GM12878 (cell line): Measurements from ENCODE around the gene ROBO4. TPM values are rescaled to one million over a fixed set of nuclear protein-coding genes. Genes with fewer than 3 reads are reported as not detected.

ENCODE experiments used
- ATAC-seq: fragments of 200-7000 bp; cut with Tn5 transposase; 3 replicates; pipeline ENCODE4 v1.9.1; 2020; ENCODE audit warnings: mild to moderate bottlenecking, moderate library complexity
- BruUV-seq: library from RNA; stranded (reverse); fragments of 400-500 nt; replicated peaks from 2 replicates; lab custom pipeline; 2021; lab: Mats Ljungman, UMichigan
- CTCF ChIA-PET: fragments of 300-600 bp; sonication (Branson Sonifier 250); formaldehyde crosslinking; extraction: SDS; loops from one replicate; lab custom pipeline; 2021; ENCODE audit warnings: inconsistent platforms; lab: Yijun Ruan, JAX
- POLR2A ChIA-PET: fragments of 350-600 bp; formaldehyde crosslinking; extraction: SDS; loops from one replicate; lab custom pipeline; 2021; ENCODE audit warnings: inconsistent platforms; lab: Charles Lee
- RAD21 ChIA-PET: fragments of 300-600 bp; sonication (Branson Sonifier 250); formaldehyde crosslinking; loops from one replicate; lab custom pipeline; 2023; ENCODE audit warnings: antibody characterized with exemption; ENCODE audit not compliant: unreplicated experiment; lab: Charles Lee
- SMC1A ChIA-PET: fragments of 300-600 bp; sonication (Branson Sonifier 250); formaldehyde crosslinking; loops from one replicate; lab custom pipeline; 2023; ENCODE audit not compliant: unreplicated experiment, uncharacterized antibody; lab: Charles Lee
- DNase-seq: peaks from one replicate; pipeline ENCODE4 v3.0.0-alpha.2; 2011; ENCODE audit warnings: low read depth, low spot score
- FAIRE-seq: peaks from 3 replicates; lab custom pipeline; 2011; peaks lifted over from hg19 to GRCh38; lab: Jason Lieb, UNC
- H2AFZ ChIP-seq: 2 replicates; pipeline ENCODE4 v1.6.0; 2011; ENCODE audit warnings: low read depth, low read length, control low read depth; ENCODE audit not compliant: control insufficient read depth
- H3K27ac ChIP-seq: 2 replicates; pipeline ENCODE4 v1.5.1; 2011; ENCODE audit warnings: control low read depth; ENCODE audit not compliant: control insufficient read depth, insufficient read depth
- H3K27me3 ChIP-seq, 2 experiments: replicated peaks in 1 of 2; 2 replicates each; pipeline versions ENCODE4 v1.6.0 to v1.6.1; 2011; ENCODE audit warnings: low read length in 1 of 2; ENCODE audit not compliant: control insufficient read depth in 2 of 2, insufficient read depth in 2 of 2
- H3K36me3 ChIP-seq, 2 experiments: 2 replicates each; pipeline ENCODE4 v1.5.1; 2011; ENCODE audit warnings: low read length in 1 of 2; ENCODE audit not compliant: control insufficient read depth in 2 of 2, insufficient read depth in 2 of 2
- H3K4me1 ChIP-seq: 2 replicates; pipeline ENCODE4 v1.6.1; 2011; ENCODE audit warnings: mild to moderate bottlenecking, low read length, moderate library complexity, mixed read lengths; ENCODE audit not compliant: control insufficient read depth, insufficient read depth
- H3K4me2 ChIP-seq: 2 replicates; pipeline ENCODE4 v1.6.0; 2011; ENCODE audit warnings: control low read depth; ENCODE audit not compliant: control insufficient read depth, insufficient read depth
- H3K4me3 ChIP-seq: fragments of 200-600 bp; sonication (generic); 2 replicates; pipeline ENCODE4 v1.5.1; 2016
- H3K79me2 ChIP-seq: 2 replicates; pipeline ENCODE4 v1.6.0; 2011; ENCODE audit warnings: low read length; ENCODE audit not compliant: control insufficient read depth, insufficient read depth
- H3K9ac ChIP-seq: 2 replicates; pipeline ENCODE4 v1.8.0; 2011; ENCODE audit warnings: low read length, control low read depth, mixed read lengths; ENCODE audit not compliant: control insufficient read depth, insufficient read depth
- H3K9me3 ChIP-seq: replicated peaks from 3 replicates; pipeline ENCODE4 v1.5.1; 2011; ENCODE audit warnings: mild to moderate bottlenecking, low read length; ENCODE audit not compliant: control insufficient read depth, insufficient read depth
- H4K20me1 ChIP-seq: 2 replicates; pipeline ENCODE4 v1.6.0; 2011; ENCODE audit not compliant: control insufficient read depth, insufficient read depth
- ATF2 ChIP-seq: IDR thresholded peaks from 2 replicates; pipeline ENCODE4 v1.6.1; 2012; ENCODE audit warnings: low read length, inconsistent platforms
- CEBPZ ChIP-seq: fragments of 150-350 bp; IDR thresholded peaks from 2 replicates; pipeline ENCODE4 v1.6.1; 2016; ENCODE audit warnings: low read depth, low read length
- MXI1 ChIP-seq: fragments of 150-350 bp; IDR thresholded peaks from 2 replicates; pipeline ENCODE4 v1.6.1; 2011; ENCODE audit warnings: low read depth, mild to moderate bottlenecking, inconsistent platforms, low read length, improper control_type of control experiment
- NKRF ChIP-seq: fragments of 450-650 bp; conservative IDR thresholded peaks from 2 replicates; pipeline ENCODE4 v1.6.1; 2017; ENCODE audit warnings: mild to moderate bottlenecking, moderate library complexity
- POLR2AphosphoS5 ChIP-seq: IDR thresholded peaks from 2 replicates; pipeline ENCODE4 v1.6.1; 2011; ENCODE audit warnings: mild to moderate bottlenecking, low read length, inconsistent platforms
- RELB ChIP-seq: fragments of 450-650 bp; IDR thresholded peaks from 2 replicates; pipeline ENCODE4 v1.6.1; 2017; ENCODE audit warnings: low read depth, mild to moderate bottlenecking, moderate library complexity
- SIX5 ChIP-seq: IDR thresholded peaks from 2 replicates; pipeline ENCODE4 v1.6.1; 2011; ENCODE audit warnings: mild to moderate bottlenecking, low read depth, low read length, moderate library complexity; ENCODE audit not compliant: severe bottlenecking
- STAT3 ChIP-seq: IDR thresholded peaks from 2 replicates; pipeline ENCODE4 v1.6.1; 2011; ENCODE audit warnings: low read depth, low read length, improper control_type of control experiment
- TCF3 ChIP-seq: IDR thresholded peaks from 2 replicates; pipeline ENCODE4 v1.6.1; 2012; ENCODE audit warnings: low read depth, mild to moderate bottlenecking, low read length, borderline replicate concordance; ENCODE audit not compliant: insufficient read depth
- WGBS: methylation state at CpG from one replicate; pipeline ENCODE4 v1.1.6; 2016; ENCODE audit warnings: low lambda C conversion rate; ENCODE audit not compliant: insufficient replicate concordance, insufficient coverage; ENCODE audit errors: missing lambda C conversion rate; 5-methylcytosine and 5-hydroxymethylcytosine counted together
- in situ Hi-C: fragments of 300-500 bp; cut with MboI; formaldehyde crosslinking; loops from 9 replicates; pipeline ENCODE4 v1.14.3; 2018; ENCODE audit warnings: mixed read lengths
- intact Hi-C: fragments of 100-400 bp; cut with micrococcal nuclease; formaldehyde crosslinking; loops from one replicate; pipeline ENCODE4 v1.14.2; 2022; ENCODE audit not compliant: unreplicated experiment
- polyA plus RNA-seq, 11 experiments: library from polyadenylated mRNA; depleted of rRNA in 4 of 11; unstranded in 6 of 11; stranded (reverse) in 5 of 11; fragments of >200 nt; fragmentation: Nextera tagmentation in 4 of 11; fragmentation: Illumina TruSeq in 1 of 11; extraction: Ambion mirVana in 4 of 11; extraction: Trizol in 1 of 11; gene quantifications; 1 replicate in 1 of 11; 2 replicates in 10 of 11; pipeline versions ENCODE4 v1.2.1 to v1.2.3, GENCODE V29; 2011 to 2016; ENCODE audit warnings: inconsistent platforms in 2 of 11, missing spikeins in 2 of 11, low read depth in 1 of 11
- total RNA-seq, 4 experiments: library from RNA; depleted of rRNA in 3 of 4; stranded (reverse); fragments of >200 nt in 3 of 4; fragmentation: Illumina TruSeq in 1 of 4; extraction: Trizol in 1 of 4; gene quantifications; 2 replicates each; pipeline versions ENCODE4 v1.2.1 to v1.2.3, GENCODE V29; 2013 to 2021

The ROBO4 gene
- total and polyA plus RNA-seq, 10 of the 15 experiments (the other 5 are each of a cell fraction or from before 2014, with no cell fraction given), result not detected

- Histone ChIP-seq H3K4me1 (no peaks in the 10 kb centered on the region), H2AFZ (no peak overlapping the region), H3K9me3 (peaks cover 2% of the 10 kb centered on the region; the same call in 2 of the 3 replicates), H3K27ac (no peak overlapping the region), H4K20me1 (no peaks in the 10 kb centered on the region), H3K4me2 (no peak overlapping the region), H3K79me2 (no peaks in the 10 kb centered on the region), H3K4me3 (no peak overlapping the region), H3K36me3 (no peaks in the 10 kb centered on the region), H3K27me3 (peaks cover 0 to 2% of the 10 kb centered on the region in 2 experiments; a peak in 1 of 4 replicates), H3K9ac (no peak overlapping the region)
- in situ Hi-C loops (no loop called here), intact Hi-C loops (no loop called here)
- no peak for ATAC-seq
- ChIA-PET POLR2A (no interaction called here), SMC1A (interaction anchor here (0.6 kb wide), 1 partner anchor 42 kb away, joined by 3 read pairs; no protein-coding TSS in a partner anchor), RAD21 (no interaction called here), CTCF (no interaction called here)
- no peak for DNase-seq
- BruUV-seq, result no TSS peak
- TF ChIP-seq ATF2 (no peak), RELB (no peak), NKRF (no peak), STAT3 (no peak), CEBPZ (no peak), POLR2AphosphoS5 (no peak), MXI1 (no peak), SIX5 (no peak), TCF3 (no peak)
- WGBS, result 61% methylated on average over 6 of the region's 6 CpGs
- FAIRE-seq, result no peak
These were observed 19.5 kb upstream of the ROBO4 start for GRCh38 chr11:124917115-124917637.
